ENCODE results near the gene CAPZB.

DNA sequence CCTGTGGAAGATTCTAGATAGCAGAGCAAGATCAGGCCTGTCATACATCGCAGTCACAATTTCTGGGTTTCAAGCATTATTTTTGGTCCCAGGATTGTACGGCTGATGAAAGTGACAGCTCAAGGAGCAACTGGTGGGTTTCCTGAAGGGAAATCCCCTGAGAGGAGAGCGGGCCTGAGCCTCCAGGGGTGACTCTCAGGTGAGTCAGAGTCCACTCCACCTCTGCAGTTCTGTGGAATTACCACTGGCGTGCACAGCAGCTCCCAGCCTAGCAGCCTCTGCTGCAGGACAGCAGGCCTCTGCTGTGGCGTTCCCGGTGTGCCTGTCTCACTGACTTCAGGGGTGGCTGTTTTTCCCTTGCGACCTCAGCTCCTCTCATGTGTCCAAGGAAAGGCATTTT is 148.8 kb downstream of the CAPZB start:
- no peak for TF ChIP-seq POLR2AphosphoS5 (IDR thresholded peaks at IDR 0.05; ENCODE audit: borderline replicate concordance, low read depth, low read length)
- no peak for TF ChIP-seq EZH2 (IDR thresholded peaks at IDR 0.05)
- no peak for TF ChIP-seq FOXP2 (optimal IDR thresholded peaks at IDR 0.05; ENCODE audit: control extremely low read depth, extremely low read length, insufficient read depth)

Data from SK-N-MC (cell line).